Stimulated activated CD4-positive, alpha-beta T cell treated with anti-CD3 and anti-CD28 coated beads, Interleukin-1b, Interleukin-23, amount 100 ng/mL, for 24 hours (primary cell): Measurements from ENCODE around the gene LRBA.
"Not testable (repeated sequence)": the region's sequence is repeated elsewhere in the genome, so short reads cannot be mapped to it uniquely, and the experiment has no call there.

Experiments
- DNase-seq, 4 experiments: peaks; one replicate each; pipeline ENCODE4 v3.0.0-alpha.2; 2020; ENCODE audit warnings: low read depth in 4 of 4, low spot score in 1 of 4

Gene LRBA

DNA sequence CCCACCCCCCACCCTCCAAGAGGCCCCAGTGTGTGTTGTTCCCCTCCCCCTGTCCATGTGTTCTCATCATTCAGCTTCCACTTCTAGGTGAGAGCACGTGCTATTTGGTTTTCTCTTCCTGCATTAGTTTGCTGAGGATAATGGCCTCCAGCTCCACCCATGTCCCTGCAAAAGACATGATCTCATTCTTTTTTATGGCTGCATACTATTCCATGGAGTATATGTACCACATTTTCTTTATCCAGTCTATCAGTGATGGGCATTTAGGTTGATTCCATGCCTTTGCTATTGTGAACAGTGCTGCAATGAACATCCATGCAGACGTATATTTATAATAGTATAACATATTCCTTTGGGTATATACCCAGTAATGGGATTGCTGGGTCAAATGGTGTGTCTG lies 628.7 kb downstream of the LRBA start:
- not testable (repeated sequence) for DNase-seq

DNA sequence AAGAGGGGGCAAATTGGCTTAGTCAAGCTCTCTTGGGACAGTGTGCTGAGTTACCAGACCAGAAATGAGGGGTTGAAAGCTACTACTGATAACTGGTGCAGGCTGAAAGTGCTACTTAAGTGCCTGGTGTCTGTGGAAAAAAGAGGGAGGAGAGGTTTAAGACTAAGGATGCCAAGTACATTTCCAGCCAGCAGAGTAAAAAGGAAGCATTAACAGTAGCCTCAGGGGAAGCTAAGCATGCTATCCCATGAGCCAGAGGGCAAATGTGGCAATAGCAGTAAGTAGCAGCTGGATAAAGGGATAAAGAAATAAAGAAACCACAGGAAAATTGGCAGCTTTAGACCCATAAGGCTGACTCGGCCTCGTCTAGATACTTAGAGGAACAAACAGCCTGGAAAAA lies 629.5 kb downstream of the LRBA start:
- no peak for DNase-seq

DNA sequence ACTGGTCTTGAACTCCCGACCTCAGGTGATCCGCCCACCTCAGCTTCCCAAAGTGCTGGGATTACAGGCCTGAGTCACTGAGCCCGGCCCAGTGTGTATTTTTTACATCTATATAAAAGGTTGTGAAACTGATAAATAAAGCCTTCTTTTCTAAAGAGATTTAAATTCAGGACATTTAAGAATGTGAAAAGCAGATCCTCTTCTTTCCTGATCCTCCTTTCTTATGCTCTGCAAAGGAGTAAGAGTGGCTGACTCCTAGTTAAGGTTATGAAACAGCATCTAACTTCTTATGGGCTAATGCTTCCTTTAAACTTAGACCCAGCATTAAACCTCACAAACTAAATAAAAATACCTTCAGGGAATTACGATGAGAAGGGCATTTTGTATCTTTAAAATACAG lies 630.8 kb downstream of the LRBA start:
- DNase-seq, result no peak

DNA sequence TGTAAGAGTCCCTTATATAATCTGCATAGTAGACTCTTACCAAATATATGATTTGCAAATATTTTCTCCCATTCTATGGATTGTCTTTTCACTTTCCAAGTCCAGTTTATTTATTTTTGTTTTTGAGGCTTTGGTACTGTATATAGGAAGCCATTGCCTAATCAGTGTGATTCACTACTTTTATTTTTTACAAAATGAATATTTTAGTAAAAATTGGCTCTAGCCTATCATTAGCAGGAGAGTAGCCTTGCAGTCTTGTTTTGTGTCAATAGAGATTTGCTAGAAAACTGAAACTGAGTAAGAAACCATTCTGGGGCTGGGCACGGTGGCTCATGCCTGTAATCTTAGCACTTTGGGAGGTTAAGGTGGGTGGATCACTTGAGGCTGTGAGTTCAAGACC lies 633.1 kb downstream of the LRBA start:
- DNase-seq, result no peak

DNA sequence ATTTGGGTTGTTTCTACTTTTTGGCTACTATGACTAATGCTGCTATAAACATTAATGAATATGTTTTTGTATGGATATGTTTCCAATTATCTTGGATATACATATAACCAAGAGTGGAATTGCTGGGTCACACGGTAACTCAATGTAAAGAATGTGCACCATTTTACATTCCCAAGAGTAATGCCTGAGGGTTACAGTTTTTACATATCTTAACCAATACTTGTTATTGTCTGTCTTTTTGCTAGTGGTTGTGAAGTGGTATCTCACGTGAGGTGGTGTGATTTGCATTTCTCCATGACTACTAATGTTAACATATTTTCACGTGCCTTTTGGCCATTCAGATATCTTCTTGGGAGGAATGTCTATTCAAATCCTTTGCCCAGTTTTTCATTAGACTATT lies 633.5 kb downstream of the LRBA start:
- no peak for DNase-seq

DNA sequence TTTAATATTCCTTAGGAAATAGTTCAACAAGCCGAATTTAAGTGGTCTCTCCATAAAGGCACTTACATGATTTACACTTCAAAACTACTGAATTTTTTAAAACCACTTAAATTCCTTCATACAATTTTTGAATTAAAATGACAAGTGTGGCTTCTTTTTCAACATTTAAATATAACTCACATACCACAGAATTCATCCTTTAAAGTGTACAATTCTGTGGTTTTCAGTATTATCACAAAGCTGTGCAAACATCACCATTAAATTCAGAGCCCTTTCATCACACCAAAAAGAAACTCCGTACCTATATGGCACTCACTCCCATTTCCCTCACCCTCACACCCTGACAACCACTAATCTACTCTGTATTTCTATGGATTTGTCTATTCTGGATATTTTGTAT lies 634.0 kb downstream of the LRBA start:
- no peak for DNase-seq

DNA sequence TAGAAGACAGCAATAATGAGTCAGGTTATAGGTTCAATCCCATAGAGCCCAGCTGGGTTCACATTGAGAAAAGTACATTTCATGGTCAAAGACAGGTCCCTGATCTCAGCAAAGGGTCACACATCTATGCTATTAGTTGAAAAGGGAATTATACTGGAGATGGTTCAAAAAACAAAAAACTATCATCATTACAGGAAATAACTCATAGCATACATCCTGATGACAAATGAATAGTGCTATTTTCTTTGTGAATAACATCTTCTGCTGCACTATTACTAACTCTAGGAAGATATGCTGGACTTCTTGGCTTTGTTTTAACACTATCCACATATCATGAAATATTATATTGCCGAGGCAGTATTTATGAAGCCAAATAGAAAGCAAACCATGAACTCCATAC lies 635.6 kb downstream of the LRBA start:
- no peak for DNase-seq

DNA sequence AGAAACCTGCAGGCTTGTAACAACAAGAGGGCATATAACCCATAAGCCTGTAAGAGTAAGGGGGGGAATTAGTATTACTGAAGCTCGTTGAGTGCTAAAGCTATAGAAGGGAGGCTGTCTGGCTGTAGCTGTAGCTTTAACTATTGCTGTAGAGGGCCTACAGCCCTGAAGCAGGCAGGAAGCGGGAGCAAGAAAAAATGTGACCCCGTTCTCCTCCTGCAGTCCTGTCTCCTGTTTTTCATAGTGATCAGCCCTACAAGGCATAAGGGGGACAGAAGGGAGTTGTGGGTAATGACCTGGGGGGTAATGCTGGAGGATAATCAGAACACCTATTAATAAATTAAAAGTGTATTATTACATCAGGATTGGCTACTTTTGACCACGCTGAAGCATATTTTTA lies 640.1 kb downstream of the LRBA start:
- no peak for DNase-seq

DNA sequence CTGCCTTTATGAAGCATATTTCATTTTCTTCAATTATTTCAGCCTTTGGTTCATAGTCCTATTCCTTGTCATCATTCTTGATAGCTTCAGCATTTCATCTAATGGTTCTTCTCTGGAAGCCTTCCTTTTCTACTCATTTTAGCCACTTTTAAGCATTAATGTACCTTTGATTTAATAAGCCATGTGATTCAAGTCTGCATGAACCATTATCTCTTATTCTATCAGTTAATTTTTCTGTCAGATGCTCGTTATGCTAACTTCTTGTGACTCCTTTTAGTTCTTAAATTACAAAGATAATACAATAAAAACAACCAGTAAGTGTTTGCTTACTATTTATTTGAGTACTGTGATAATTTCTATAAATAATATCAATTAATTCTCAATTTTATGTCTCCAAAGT lies 643.2 kb downstream of the LRBA start:
- no peak for DNase-seq

DNA sequence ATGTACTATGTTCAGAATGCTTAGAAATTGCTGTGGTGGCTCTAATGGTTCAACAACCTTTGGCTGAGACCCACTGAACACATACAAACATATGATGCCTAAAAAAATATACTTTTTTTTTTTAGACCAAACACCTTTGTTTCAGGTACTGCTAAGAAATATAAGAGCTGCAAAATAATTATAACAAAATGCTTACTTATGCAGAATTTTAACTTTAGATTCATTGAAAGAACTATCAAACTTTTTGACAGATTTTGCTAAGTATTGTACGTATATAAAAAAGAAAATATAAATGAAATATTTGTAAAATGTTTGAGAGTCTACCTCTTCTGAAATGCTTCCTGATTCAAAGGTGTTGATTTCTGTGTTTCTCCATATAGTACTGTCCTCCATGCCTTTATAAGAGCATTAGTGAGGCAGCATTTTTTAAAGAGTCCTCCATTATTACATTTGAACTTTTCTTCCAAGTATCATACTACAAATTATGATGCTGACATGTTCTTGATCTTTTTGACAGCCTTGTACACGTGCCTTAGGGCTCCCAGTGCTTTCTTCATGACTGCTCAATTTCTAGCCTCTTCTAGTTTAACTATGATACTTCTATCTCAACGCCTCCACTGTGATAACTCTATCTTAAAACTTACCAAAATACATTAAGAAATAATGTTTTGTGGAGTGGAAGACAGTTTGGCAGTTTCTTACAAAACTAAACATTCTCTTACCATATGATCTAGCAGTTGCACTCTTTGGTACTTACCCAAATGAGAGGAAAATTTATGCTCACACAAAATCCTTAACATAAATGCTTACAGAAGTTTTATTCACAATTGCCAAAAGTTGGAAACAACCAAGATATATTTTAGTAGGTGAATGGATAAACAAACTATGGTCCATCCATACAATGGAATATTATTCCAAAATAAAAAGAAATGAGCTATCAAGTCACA lies 645.4 kb downstream of the LRBA start:
- no peak for DNase-seq

DNA sequence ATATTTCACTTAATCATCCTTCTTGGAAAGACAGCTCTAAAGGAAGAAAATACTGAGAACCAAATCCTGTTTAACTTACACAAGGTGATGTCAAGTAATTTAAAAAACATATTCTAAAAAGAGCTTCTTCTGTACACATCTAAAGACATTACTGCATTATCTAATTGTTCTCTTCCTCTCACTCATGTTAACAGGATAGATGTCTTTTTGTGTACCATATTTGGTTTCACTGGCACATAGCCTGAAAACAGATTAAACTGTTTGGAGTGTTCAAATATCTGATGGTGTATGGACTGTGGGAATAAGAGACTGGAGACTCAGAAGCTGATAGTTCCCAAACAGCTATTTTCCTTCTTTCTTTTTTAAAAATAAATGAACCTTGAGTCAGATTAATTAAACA lies 646.4 kb downstream of the LRBA start:
- no peak for DNase-seq

DNA sequence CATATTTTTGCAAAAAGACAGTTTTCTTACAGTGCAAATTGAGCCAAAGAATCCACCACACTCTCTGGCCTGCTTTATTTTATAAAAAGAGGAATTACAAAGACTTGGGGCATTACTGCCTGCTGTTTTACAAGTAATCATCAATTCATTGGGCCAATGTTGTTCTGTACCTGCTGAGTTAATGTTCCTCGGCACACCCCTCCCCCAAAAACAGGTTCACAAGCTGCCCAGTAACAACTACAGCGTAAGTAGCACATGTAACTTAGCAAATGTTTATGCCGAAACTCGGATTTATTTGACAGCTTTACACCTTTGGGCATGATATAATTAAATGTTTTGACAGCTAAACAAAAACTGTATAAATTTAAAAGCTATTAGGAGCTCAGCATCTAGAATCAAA lies 647.8 kb downstream of the LRBA start:
- no peak for DNase-seq

DNA sequence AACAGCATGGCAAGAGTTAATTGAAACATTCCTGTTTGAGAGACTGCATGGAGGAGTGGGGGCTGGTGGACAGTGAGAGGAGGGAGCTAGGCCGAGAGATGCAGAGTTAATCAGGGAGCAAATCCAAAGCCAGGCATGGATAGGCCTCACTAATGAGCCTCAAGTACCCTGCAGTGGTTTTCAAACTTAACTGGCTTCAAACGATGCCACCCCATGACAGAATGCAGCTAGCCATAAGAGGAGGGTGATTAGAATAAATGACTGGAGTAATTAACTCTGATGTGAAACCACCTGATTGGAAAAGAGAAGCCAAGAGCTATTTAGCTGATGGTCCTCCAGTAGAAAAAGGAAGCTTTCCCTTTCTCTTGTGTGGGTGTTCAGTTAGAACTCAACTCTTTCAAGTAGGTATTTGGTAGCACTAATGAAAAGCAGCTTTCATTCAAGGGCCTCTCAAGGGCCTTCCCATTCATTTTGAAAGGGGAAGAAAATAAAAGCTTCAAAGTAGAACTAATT lies 648.5 kb downstream of the LRBA start:
- no peak for DNase-seq

DNA sequence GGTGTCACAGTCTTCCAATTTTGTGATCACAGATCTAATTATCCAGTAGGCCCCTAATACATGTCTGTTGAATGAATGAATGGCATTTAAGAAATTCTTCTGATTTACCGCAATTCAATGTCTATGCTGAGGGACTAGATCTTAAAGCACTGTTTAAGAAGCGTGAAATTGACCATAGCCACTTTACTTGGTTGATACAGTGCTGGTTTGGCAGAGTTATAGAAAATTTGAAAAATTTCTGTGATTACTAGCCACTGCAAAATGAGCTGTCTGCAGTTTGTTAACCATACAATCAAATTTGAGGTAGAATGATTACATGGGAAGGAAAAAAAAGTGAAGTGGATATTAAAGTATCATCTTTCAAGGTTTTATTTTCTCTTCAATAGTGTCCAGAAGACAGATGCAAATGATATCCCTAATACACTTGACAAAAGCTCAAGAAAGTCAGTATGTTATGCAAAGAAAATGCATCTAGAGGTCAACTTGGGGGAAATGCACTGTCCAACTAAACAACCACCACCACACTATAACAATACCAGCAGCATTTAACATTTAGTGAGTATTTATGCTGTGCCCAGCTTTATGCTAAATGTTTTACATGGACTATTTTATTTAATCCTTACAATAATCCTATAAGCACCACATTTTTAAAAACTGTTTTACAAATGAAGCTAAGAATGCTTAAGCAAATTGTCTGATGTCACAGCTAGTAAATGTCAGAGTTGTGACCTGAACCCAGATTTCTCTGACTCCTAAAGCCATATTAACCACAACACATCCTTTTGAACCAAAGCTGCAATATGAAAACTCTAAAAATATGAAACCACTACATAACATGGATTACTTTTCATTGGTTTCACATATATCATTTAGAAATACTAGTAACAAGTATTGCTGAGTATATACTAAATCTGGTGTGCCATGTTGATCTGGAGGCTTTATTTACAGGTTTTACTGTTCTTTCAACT lies 651.1 kb downstream of the LRBA start:
- no peak for DNase-seq

DNA sequence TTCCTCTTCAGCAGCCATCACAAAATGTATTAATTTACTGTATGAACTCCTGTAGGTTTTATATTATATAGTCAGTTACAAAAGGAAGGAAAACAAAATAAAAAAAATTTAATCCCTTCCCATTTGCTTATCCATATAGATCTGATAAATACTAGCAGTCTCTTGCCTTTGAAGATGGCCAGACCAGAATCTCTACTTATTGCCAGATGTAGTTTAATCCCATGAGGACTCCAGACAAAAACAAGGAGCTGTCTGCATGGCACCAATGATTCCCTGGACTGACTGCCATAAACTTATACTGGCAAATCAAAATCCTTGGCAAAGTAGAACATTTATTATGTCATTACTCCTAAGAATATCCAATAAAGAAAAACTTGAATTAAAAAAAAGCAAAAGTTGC lies 656.4 kb downstream of the LRBA start:
- DNase-seq, result no peak

DNA sequence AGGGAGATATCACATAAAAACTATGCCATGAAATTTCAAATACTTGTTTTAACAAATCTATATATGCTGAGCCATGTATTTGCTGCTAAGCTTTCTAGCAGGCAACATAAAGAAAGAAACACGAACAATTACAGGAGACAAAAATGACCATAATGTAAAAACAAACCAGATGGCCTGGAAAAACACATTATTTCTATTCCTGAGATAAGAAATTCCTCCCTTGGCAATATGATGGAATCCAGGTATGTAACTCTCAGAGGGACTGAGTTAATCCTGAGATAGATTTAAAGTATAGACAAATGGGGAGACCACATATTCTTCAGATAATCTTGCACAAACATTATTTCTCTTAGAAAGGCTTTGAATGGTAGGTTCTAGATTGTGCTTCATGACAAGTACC lies 657.3 kb downstream of the LRBA start:
- no peak for DNase-seq

DNA sequence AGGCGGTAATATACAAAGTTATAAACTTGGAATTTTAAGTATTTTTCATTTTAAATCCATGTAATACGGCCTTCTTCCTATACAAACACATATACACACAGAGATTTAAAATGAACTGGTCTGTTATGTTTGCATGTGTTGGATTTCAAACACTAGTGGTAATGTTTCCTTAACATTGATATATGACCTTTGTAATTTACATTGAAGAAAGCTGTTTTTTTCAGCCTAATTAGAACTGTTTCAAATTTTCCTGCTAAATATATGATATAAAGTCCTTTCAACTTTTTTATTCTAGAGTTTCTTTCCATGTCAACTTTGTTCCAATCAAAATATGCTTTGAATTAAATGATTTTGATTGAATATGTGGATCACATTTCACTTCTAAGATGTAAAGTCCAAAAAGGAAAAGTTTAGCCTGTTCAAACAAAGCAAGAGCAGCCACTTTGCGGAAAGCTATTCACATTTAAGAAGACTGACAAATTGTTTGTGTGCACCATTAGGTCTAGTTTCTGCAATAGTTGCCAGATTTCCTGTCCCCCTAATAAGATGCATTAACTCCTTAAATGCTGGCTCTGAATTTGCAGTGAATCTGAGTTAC lies 659.1 kb downstream of the LRBA start:
- DNase-seq, result no peak

DNA sequence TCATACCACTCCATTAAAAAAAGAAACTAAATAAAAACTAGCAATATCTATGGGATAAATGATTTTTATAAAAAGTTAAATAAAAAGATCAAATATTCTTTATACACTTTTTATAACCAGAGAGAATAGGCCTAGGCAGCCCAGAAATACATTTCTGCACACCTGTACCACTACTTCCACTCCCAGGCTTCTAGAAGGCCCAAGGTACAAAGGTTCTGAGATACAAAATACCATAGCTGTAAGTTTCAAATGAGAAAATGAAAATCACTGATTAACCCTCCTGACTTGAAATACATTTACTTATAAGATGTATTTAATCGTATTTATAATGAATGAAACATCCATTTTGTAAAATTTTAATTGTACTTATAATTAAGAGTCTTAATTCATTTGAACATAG lies 659.7 kb downstream of the LRBA start:
- DNase-seq, result no peak

DNA sequence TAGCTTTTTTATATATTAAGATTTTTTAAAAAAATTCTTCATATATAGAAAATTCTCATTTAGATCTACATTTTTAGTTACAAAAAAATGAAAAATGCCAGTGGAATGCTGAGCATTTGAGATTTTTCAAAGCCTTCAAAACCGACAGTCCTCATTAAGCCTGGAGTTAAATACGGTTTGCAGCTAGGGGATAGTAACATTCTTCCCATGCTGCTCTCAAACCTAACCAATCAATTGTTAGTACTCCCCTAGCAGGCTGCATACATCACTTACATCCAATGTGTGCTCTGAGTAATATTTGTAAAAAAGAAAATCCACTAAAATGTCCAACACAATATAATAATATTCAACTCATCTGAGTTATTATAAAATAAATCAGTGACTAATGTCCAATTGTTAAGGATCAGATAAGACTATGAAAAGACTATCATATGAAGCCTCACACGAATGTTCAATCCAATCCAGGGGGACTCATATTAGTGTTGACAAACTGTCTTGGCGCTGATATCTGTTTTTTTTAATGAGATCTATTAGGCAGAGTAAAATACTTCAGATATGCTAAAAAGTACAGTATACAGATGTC lies 660.8 kb downstream of the LRBA start:
- no peak for DNase-seq

DNA sequence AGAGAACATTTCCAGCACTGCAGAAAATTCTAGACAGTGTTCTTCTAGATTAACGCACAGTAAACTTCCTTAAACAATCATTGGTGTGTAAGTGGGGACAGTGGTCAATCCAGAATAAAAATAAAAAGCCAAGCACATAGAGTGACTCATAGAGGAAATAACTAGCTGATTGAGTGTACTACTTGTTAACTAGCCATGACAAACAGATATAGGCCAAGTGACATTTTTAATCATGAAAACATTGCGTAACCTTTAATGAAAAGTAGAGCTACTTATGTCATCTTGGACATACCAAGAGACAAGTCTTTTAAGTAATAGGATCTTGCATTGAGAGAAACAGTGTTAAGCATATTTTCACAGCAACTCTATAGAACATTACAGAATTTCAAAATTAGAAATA lies 667.0 kb downstream of the LRBA start:
- no peak for DNase-seq

DNA sequence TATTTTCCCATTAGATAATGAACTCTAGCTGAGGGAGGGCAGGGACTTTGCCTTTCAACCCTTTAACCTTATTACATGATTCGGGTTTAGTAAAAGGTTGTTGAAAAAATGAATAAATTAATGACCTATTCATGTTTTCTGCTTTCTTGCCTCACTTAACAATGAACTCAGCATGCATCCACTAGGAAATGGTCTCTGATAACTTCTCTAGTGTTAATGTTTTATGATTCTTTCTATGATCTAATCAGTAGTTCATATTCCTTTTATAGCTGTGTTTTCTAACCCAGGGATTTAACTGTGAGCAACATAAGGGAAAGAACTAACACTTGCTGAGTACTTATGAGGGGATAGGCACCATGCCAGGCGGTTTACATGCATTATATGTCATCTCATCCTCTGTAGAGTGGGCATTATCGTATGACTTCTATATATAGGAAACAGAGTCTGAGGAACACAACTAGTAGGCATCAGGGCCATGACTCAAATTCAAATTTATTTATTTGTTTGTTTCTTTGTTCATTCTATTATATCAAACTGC lies 669.8 kb downstream of the LRBA start:
- DNase-seq, result no peak
